ENCODE results near the gene MCC. TPM values are rescaled to one million over a fixed set of nuclear protein-coding genes. Genes with fewer than 3 reads are reported as not detected.

The MCC gene
- total RNA-seq, 1 experiment from 2014 or later = 23.5 TPM

DNA sequence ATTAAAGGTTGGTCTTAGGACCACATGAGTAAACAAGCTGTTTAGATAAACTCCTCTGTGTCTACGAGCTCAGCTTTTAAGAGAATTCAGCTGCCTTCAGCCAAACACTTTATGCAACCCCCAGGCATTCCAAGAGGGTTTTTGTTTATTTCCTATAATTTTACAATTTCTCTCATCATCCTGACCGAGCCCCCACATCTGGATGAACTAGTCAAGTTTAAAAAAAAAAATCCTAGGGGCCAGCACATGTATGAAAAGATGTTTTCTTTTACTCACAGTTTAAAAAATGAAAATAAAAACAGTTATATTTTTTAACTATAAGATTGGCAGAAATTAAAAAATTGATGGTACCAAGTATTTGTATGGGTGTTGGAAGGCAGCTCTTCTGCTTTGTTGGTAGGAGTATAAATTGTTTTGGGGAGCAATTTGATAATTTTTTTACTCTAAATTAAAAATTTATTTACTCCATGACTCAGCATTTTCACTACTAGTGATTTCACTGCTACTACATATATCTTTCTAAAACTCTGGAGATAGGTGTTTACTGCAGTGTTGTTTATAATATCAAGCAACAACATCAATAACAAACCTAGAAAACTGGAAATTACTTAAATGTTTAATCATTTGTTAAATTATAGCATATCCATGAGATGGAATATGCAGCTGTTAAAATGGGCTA lies 43.4 kb upstream of the MCC start (continued):
- TF ChIP-seq, protein P1, sequence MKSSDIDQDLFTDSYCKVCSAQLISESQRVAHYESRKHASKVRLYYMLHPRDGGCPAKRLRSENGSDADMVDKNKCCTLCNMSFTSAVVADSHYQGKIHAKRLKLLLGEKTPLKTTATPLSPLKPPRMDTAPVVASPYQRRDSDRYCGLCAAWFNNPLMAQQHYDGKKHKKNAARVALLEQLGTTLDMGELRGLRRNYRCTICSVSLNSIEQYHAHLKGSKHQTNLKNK (CRISPR knock-in tag; IDR thresholded peaks at IDR 0.05) = no peak
- TF ChIP-seq, protein P2, sequence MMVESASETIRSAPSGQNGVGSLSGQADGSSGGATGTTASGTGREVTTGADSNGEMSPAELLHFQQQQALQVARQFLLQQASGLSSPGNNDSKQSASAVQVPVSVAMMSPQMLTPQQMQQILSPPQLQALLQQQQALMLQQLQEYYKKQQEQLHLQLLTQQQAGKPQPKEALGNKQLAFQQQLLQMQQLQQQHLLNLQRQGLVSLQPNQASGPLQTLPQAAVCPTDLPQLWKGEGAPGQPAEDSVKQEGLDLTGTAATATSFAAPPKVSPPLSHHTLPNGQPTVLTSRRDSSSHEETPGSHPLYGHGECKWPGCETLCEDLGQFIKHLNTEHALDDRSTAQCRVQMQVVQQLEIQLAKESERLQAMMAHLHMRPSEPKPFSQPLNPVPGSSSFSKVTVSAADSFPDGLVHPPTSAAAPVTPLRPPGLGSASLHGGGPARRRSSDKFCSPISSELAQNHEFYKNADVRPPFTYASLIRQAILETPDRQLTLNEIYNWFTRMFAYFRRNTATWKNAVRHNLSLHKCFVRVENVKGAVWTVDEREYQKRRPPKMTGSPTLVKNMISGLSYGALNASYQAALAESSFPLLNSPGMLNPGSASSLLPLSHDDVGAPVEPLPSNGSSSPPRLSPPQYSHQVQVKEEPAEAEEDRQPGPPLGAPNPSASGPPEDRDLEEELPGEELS (CRISPR knock-in tag; IDR thresholded peaks at IDR 0.05) = no peak
- TF ChIP-seq TEAD1 (CRISPR knock-in tag; IDR thresholded peaks at IDR 0.05) = no peak
- TF ChIP-seq, protein P3, sequence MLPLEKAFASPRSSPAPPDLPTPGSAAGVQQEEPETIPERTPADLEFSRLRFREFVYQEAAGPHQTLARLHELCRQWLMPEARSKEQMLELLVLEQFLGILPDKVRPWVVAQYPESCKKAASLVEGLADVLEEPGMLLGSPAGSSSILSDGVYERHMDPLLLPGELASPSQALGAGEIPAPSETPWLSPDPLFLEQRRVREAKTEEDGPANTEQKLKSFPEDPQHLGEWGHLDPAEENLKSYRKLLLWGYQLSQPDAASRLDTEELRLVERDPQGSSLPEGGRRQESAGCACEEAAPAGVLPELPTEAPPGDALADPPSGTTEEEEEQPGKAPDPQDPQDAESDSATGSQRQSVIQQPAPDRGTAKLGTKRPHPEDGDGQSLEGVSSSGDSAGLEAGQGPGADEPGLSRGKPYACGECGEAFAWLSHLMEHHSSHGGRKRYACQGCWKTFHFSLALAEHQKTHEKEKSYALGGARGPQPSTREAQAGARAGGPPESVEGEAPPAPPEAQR (CRISPR knock-in tag; IDR thresholded peaks at IDR 0.05) = no peak

DNA sequence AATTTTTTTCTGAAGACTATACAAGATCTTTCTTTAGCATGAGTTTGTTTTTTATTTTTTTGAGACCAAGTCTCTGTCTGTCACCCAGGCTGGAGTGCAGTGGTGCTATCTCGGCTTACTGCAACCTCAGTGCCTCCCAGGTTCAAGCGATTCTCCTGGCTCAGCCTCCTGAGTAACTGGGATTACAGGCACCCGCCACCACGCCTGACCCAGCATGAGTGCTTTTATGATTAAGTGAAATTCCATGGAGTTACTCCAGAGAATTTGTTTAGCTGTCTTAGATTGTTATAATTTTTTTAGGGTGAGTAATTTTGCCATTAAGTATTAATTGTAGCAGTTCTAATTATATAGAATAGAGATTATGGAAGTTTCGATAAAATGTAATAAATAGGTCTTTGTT lies 39.5 kb upstream of the MCC start:
- Mint-ChIP-seq H3K27ac (no peak overlapping the region), H3K27me3 (ENCODE audit: low read depth) (no peaks in the 10 kb centered on the region; the same call in 1 of the 2 replicates), H3K4me1 (peaks cover 10% of the 10 kb centered on the region), H3K9me3 (peaks cover 30% of the 10 kb centered on the region), H3K36me3 (peaks cover 34% of the 10 kb centered on the region), H3K4me3 (no peak overlapping the region)
- TF ChIP-seq, protein P4, sequence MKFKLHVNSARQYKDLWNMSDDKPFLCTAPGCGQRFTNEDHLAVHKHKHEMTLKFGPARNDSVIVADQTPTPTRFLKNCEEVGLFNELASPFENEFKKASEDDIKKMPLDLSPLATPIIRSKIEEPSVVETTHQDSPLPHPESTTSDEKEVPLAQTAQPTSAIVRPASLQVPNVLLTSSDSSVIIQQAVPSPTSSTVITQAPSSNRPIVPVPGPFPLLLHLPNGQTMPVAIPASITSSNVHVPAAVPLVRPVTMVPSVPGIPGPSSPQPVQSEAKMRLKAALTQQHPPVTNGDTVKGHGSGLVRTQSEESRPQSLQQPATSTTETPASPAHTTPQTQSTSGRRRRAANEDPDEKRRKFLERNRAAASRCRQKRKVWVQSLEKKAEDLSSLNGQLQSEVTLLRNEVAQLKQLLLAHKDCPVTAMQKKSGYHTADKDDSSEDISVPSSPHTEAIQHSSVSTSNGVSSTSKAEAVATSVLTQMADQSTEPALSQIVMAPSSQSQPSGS (CRISPR knock-in tag; IDR thresholded peaks at IDR 0.05; ENCODE audit: borderline replicate concordance, low read depth) = no peak
- no peak for TF ChIP-seq GRHL2 (CRISPR knock-in tag; IDR thresholded peaks at IDR 0.05; ENCODE audit: insufficient replicate concordance, severe bottlenecking)
- TF ChIP-seq, protein P5, sequence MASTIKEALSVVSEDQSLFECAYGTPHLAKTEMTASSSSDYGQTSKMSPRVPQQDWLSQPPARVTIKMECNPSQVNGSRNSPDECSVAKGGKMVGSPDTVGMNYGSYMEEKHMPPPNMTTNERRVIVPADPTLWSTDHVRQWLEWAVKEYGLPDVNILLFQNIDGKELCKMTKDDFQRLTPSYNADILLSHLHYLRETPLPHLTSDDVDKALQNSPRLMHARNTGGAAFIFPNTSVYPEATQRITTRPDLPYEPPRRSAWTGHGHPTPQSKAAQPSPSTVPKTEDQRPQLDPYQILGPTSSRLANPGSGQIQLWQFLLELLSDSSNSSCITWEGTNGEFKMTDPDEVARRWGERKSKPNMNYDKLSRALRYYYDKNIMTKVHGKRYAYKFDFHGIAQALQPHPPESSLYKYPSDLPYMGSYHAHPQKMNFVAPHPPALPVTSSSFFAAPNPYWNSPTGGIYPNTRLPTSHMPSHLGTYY (CRISPR knock-in tag; IDR thresholded peaks at IDR 0.05) = no peak
- no peak for TF ChIP-seq IRF2 (CRISPR knock-in tag; IDR thresholded peaks at IDR 0.05; ENCODE audit: borderline replicate concordance, low read depth)
- TF ChIP-seq, protein P2 (CRISPR knock-in tag; IDR thresholded peaks at IDR 0.05) = no peak
- TF ChIP-seq EMX1 (CRISPR knock-in tag; IDR thresholded peaks at IDR 0.05) = no peak
- TF ChIP-seq, protein P6, sequence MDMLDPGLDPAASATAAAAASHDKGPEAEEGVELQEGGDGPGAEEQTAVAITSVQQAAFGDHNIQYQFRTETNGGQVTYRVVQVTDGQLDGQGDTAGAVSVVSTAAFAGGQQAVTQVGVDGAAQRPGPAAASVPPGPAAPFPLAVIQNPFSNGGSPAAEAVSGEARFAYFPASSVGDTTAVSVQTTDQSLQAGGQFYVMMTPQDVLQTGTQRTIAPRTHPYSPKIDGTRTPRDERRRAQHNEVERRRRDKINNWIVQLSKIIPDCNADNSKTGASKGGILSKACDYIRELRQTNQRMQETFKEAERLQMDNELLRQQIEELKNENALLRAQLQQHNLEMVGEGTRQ (CRISPR knock-in tag; IDR thresholded peaks at IDR 0.05) = no peak
- no peak for TF ChIP-seq ETV6 (CRISPR knock-in tag; IDR thresholded peaks at IDR 0.05)
- no peak for TF ChIP-seq ZNF317 (CRISPR knock-in tag; IDR thresholded peaks at IDR 0.05; ENCODE audit: borderline replicate concordance, low read depth)
- DNase-seq (ENCODE audit: low spot score) = no peak
- POLR2A ChIA-PET = no interaction called here
- ATAC-seq = no peak
- CTCF ChIA-PET = no interaction called here
